ENCODE data around the gene ZNF579. TPM values are rescaled to one million over a fixed set of nuclear protein-coding genes. Genes with fewer than 3 reads are reported as not detected.

Gene ZNF579
- total and polyA plus RNA-seq, 10 of the 15 experiments (the other 5 are each of a cell fraction or from before 2014, with no cell fraction given), result 0.11 to 11.7 (median 1.5) TPM

GRCh38 chr19:55529636-55530234 lies 50.9 kb downstream of the ZNF579 start:
- no peak overlapping the region for H3K4me3 ChIP-seq
- H2AFZ ChIP-seq (ENCODE audit: control insufficient read depth, low read depth, low read length), result no peak overlapping the region
- POLR2A ChIA-PET, result no interaction called here
- H3K36me3 ChIP-seq (ENCODE audit: control insufficient read depth in 2 of 2, insufficient read depth in 2 of 2, low read length in 1 of 2), result no peaks in the 10 kb centered on the region
- RAD21 ChIA-PET (ENCODE audit: unreplicated experiment), result no interaction called here
- H3K27ac ChIP-seq (ENCODE audit: control insufficient read depth, insufficient read depth), result no peak overlapping the region
- 65% methylated on average over 27 of the region's 56 CpGs for WGBS (ENCODE audit: insufficient coverage, insufficient replicate concordance, low lambda C conversion rate, missing lambda C conversion rate)
- intact Hi-C loops (cut with micrococcal nuclease; ENCODE audit: unreplicated experiment) (no loop called here), in situ Hi-C loops (cut with MboI) (no loop called here)
- no peaks in the 10 kb centered on the region for H3K27me3 ChIP-seq (replicated peaks in 1 of 2; ENCODE audit: control insufficient read depth in 2 of 2, insufficient read depth in 2 of 2, low read length in 1 of 2)
- FAIRE-seq (no peak), DNase-seq (ENCODE audit: low read depth, low spot score) (no peak), ATAC-seq (no peak)
- CTCF ChIA-PET, result no interaction called here
- no TSS peak for BruUV-seq (replicated peaks)
- no peak overlapping the region for H3K4me2 ChIP-seq (ENCODE audit: control insufficient read depth, insufficient read depth)
- no peaks in the 10 kb centered on the region for H4K20me1 ChIP-seq (ENCODE audit: control insufficient read depth, insufficient read depth)
- no peak overlapping the region for H3K9ac ChIP-seq (ENCODE audit: control insufficient read depth, insufficient read depth, low read length)
- no peaks in the 10 kb centered on the region for H3K79me2 ChIP-seq (ENCODE audit: control insufficient read depth, insufficient read depth, low read length)
- SMC1A ChIA-PET (ENCODE audit: uncharacterized antibody, unreplicated experiment), result no interaction called here
- H3K4me1 ChIP-seq (ENCODE audit: control insufficient read depth, insufficient read depth, low read length), result no peaks in the 10 kb centered on the region
- no peaks in the 10 kb centered on the region; the same call in 2 of the 3 replicates for H3K9me3 ChIP-seq (replicated peaks; ENCODE audit: control insufficient read depth, insufficient read depth, low read length)
- TF ChIP-seq ZNF687 (IDR thresholded peaks at IDR 0.05) (no peak), BCL11A (IDR thresholded peaks at IDR 0.05; ENCODE audit: low read depth, low read length) (no peak), MEF2B (IDR thresholded peaks at IDR 0.05; ENCODE audit: partially characterized antibody, poor library complexity, severe bottlenecking) (no peak), NR2F1 (conservative IDR thresholded peaks at IDR 0.05) (no peak), ESRRA (IDR thresholded peaks at IDR 0.05; ENCODE audit: low read length) (no peak), NFYA (IDR thresholded peaks at IDR 0.05; ENCODE audit: borderline replicate concordance, low read depth, low read length) (no peak), CHD2 (IDR thresholded peaks at IDR 0.05; ENCODE audit: borderline replicate concordance, low read depth, low read length) (no peak), ATF7 (IDR thresholded peaks at IDR 0.05; ENCODE audit: low read depth) (no peak), ZNF622 (IDR thresholded peaks at IDR 0.05) (no peak), PKNOX1 (IDR thresholded peaks at IDR 0.05) (no peak), NBN (IDR thresholded peaks at IDR 0.05) (no peak), TCF3 (IDR thresholded peaks at IDR 0.05; ENCODE audit: borderline replicate concordance, insufficient read depth, low read depth, low read length) (no peak), ZNF207 (IDR thresholded peaks at IDR 0.05; ENCODE audit: borderline replicate concordance) (no peak), SKIL (IDR thresholded peaks at IDR 0.05; ENCODE audit: low read depth, poor library complexity, severe bottlenecking) (no peak), CEBPZ (IDR thresholded peaks at IDR 0.05; ENCODE audit: low read depth, low read length) (no peak)
